A549 (cell line): ENCODE data around the gene ZNF860.

Experiments
- ATOH8 ChIP-seq: fragments of 250-450 bp; sonication (Bioruptor Pico); IDR thresholded peaks from 2 replicates; pipeline ENCODE4 v1.5.0; 2020; ENCODE audit warnings: low read depth, mild to moderate bottlenecking, moderate library complexity
- BHLHE40 ChIP-seq: IDR thresholded peaks from 2 replicates; pipeline ENCODE4 v1.6.1; 2012; ENCODE audit warnings: low read depth, low read length, inconsistent platforms
- CEBPB ChIP-seq, 2 experiments: fragments of >200 bp in 1 of 2; sonication (Bioruptor Twin) in 1 of 2; formaldehyde crosslinking in 1 of 2; IDR thresholded peaks; 2 replicates each; pipeline ENCODE4 v1.6.1; 2012 to 2016
- CTCF ChIP-seq: fragments of >200 bp; sonication (Bioruptor Twin); formaldehyde crosslinking; IDR thresholded peaks from 3 replicates; pipeline ENCODE4 v1.5.1; 2016
- HOXA7 ChIP-seq: fragments of 250-450 bp; sonication (Bioruptor Pico); IDR thresholded peaks from 2 replicates; pipeline ENCODE4 v1.5.0; 2020; ENCODE audit warnings: mild to moderate bottlenecking, moderate library complexity
- RAD21 ChIP-seq, 2 experiments: fragments of >200 bp in 1 of 2; sonication (Bioruptor Twin) in 1 of 2; formaldehyde crosslinking in 1 of 2; IDR thresholded peaks in 1 of 2; conservative IDR thresholded peaks in 1 of 2; 2 replicates in 1 of 2; 3 replicates in 1 of 2; pipeline ENCODE4 v1.6.1; 2012 to 2018; ENCODE audit warnings: inconsistent platforms in 1 of 2
- TF ChIP-seq, protein P1 (sequence below): fragments of 200-600 bp; sonication (generic); IDR thresholded peaks from 2 replicates; pipeline ENCODE4 v1.6.1; 2016; ENCODE audit warnings: antibody characterized with exemption, mild to moderate bottlenecking, moderate library complexity

DNA sequence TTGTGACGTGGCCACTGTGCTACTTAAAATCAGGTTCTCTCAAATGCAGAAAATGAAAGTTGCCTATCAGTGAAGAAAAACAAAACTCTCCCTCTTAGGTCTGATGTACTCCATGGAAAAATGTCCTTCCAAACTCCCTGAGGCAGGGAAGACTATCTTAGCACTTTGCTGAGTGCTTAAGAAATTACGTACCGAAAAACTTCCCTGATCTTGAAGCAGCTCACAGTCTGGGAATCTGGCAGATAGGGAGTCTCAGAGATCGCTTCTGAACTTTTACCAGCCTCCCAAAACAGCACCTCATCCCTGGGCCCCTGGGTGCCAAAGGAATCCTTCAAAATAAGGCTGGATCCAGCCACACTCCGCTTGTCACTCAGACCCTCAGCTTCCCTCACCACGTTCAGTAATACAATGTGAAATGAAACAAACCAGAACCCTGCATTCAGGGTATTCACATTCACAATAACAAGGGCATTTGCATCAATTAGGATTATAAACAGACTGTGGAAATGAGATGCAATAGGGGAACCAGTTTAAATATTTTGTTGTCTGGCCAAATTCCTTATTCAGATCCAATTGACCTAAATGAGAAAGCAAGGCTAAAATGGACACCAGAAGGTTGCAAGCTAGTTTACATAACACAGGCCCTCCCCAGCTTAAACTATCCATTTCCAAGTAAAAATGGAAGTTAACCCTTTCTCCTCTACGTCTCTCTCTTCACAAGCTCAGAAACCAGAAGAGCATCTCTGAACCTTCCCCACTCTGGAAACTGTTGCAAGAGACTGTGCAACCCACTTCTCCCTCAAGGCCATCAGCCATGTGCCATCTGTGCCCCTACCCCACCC lies 21.4 kb upstream of the ZNF860 start:
- TF ChIP-seq BHLHE40: no peak
- TF ChIP-seq, protein P1, sequence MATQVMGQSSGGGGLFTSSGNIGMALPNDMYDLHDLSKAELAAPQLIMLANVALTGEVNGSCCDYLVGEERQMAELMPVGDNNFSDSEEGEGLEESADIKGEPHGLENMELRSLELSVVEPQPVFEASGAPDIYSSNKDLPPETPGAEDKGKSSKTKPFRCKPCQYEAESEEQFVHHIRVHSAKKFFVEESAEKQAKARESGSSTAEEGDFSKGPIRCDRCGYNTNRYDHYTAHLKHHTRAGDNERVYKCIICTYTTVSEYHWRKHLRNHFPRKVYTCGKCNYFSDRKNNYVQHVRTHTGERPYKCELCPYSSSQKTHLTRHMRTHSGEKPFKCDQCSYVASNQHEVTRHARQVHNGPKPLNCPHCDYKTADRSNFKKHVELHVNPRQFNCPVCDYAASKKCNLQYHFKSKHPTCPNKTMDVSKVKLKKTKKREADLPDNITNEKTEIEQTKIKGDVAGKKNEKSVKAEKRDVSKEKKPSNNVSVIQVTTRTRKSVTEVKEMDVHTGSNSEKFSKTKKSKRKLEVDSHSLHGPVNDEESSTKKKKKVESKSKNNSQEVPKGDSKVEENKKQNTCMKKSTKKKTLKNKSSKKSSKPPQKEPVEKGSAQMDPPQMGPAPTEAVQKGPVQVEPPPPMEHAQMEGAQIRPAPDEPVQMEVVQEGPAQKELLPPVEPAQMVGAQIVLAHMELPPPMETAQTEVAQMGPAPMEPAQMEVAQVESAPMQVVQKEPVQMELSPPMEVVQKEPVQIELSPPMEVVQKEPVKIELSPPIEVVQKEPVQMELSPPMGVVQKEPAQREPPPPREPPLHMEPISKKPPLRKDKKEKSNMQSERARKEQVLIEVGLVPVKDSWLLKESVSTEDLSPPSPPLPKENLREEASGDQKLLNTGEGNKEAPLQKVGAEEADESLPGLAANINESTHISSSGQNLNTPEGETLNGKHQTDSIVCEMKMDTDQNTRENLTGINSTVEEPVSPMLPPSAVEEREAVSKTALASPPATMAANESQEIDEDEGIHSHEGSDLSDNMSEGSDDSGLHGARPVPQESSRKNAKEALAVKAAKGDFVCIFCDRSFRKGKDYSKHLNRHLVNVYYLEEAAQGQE: no peak
- no peak for TF ChIP-seq CTCF
- no peak for TF ChIP-seq ATOH8 (CRISPR knock-in tag)
- no peak for TF ChIP-seq HOXA7 (CRISPR knock-in tag)
- TF ChIP-seq CEBPB (IDR thresholded peaks at IDR 0.05): no peak
- TF ChIP-seq RAD21 (conservative IDR thresholded peaks at IDR 0.05 in 1 of 2, IDR thresholded peaks at IDR 0.05 in 1 of 2): no peak
